Ovary (tissue), 9 donors: Measurements from ENCODE around the gene NEK4. TPM values are rescaled to one million over a fixed set of nuclear protein-coding genes. Genes with fewer than 3 reads are reported as not detected.

Source experiments
- DNase-seq, 5 donors: peaks; one replicate each; pipeline ENCODE4 v3.0.0-alpha.2; 2019 to 2020
- H3K27ac ChIP-seq, 2 donors: fragments of 200-600 bp; one replicate each; pipeline versions ENCODE4 v1.5.1 to v1.8.0; 2019 to 2022
- H3K27me3 ChIP-seq: fragments of 200-600 bp; one replicate; pipeline ENCODE4 v1.8.0; 2022
- H3K36me3 ChIP-seq: fragments of 200-600 bp; sonication (generic); one replicate; pipeline ENCODE4 v1.5.1; 2019
- H3K4me1 ChIP-seq: one replicate; pipeline ENCODE4 v1.8.1; 2013; ENCODE audit warnings: mild to moderate bottlenecking, moderate library complexity; ENCODE audit not compliant: insufficient read depth
- H3K4me3 ChIP-seq: fragments of 200-600 bp; sonication (generic); one replicate; pipeline ENCODE4 v1.5.1; 2017
- H3K9me3 ChIP-seq, 2 donors: fragments of 200-600 bp in 1 of 2; sonication (generic) in 1 of 2; one replicate each; pipeline versions ENCODE4 v1.5.1 to v1.8.1; 2013 to 2019; ENCODE audit warnings: mild to moderate bottlenecking in 1 of 2, moderate library complexity in 1 of 2
- CTCF ChIP-seq, 3 donors: fragments of 450-650 bp in 2 of 3; fragments of 200-600 bp in 1 of 3; IDR thresholded peaks; one replicate each; pipeline versions ENCODE4 v1.5.1 to v1.8.0; 2016 to 2022; ENCODE audit warnings: antibody characterized with exemption in 3 of 3, mild to moderate bottlenecking in 1 of 3
- EP300 ChIP-seq: sonication (generic); formaldehyde crosslinking; IDR thresholded peaks from one replicate; pipeline ENCODE4 v1.6.1; 2017; ENCODE audit warnings: antibody characterized with exemption
- POLR2A ChIP-seq: fragments of 450-650 bp; IDR thresholded peaks from one replicate; pipeline ENCODE4 v1.6.1; 2017; ENCODE audit warnings: antibody characterized with exemption, mild to moderate bottlenecking, moderate library complexity
- WGBS, 3 donors: extraction: QIAGEN DNeasy Blood & Tissue Kit in 1 of 3; methylation state at CpG; one replicate each; pipeline versions ENCODE4 v1.1.5 to v1.1.7; 2013 to 2017; 5-methylcytosine and 5-hydroxymethylcytosine counted together
- intact Hi-C, 4 donors: fragments of 100-400 bp; cut with DNase I; formaldehyde crosslinking; loops; one replicate each; pipeline versions ENCODE4 v1.11.0 to v1.15.1; 2022 to 2023
- polyA plus RNA-seq, 2 donors: library from polyadenylated mRNA; stranded (reverse); fragments of 200-250 nt in 1 of 2; fragments of 350-450 nt in 1 of 2; fragmentation: Illumina TruSeq in 1 of 2; extraction: RNeasy Lipid Tissue Mini Kit (QIAGEN cat#74804) in 1 of 2; gene quantifications; one replicate each; pipeline ENCODE4 v1.2.3, GENCODE V29; 2013 to 2014
- total RNA-seq, 7 donors: library from RNA; depleted of rRNA in 2 of 7; stranded (reverse); fragments of >200 nt in 2 of 7; fragmentation: NEBNext Ultra II Directional in 3 of 7; extraction: Animal tissue kit (Norgen Biotek cat#: 25700) in 3 of 7; gene quantifications; one replicate each; pipeline versions ENCODE4 v1.1.0 to v1.2.4, GENCODE V29; 2016 to 2023
- donor health status: DM: no; HTN: no; CAD: no; lungs with moderate emphysema.
- donor health status: DM: no; HTN: no; CAD: no.
- donor health status: Bipolar disorder and iron deficiency.
- donor health status: DM: yes; HTN: yes; CAD: no.
- donor health status: DM: no; HTN: no; CAD: no.
- donor health status: DM: yes; HTN: yes; CAD: no.

Gene NEK4
- total and polyA plus RNA-seq, 9 donors, result 8.5 to 45.9 (median 31.0) TPM

- no peak for DNase-seq
- Histone ChIP-seq H3K4me3 (no peak overlapping the region), H3K27ac (no peak overlapping the region), H3K27me3 (no peaks in the 10 kb centered on the region), H3K4me1 (no peaks in the 10 kb centered on the region), H3K36me3 (no peaks in the 10 kb centered on the region), H3K9me3 (no peaks in the 10 kb centered on the region)
- 75 to 81% (median 75%) methylated on average over 7 of the region's 7 CpGs for WGBS, 3 donors
- intact Hi-C loops, result no loop called here
- TF ChIP-seq POLR2A (no peak), CTCF (IDR thresholded peaks at IDR 0.05) (no peak), EP300 (no peak)
Measured at GRCh38 chr3:52790337-52790736, 19.6 kb upstream of the NEK4 start.

GRCh38 chr3:52789746-52790040 lies 19.0 kb upstream of the NEK4 start:
- DNase-seq, result no peak
- TF ChIP-seq EP300 (no peak), CTCF (IDR thresholded peaks at IDR 0.05) (no peak), POLR2A (no peak)
- Histone ChIP-seq H3K9me3 (no peaks in the 10 kb centered on the region), H3K27ac (no peak overlapping the region), H3K27me3 (no peaks in the 10 kb centered on the region), H3K4me1 (no peaks in the 10 kb centered on the region), H3K36me3 (no peaks in the 10 kb centered on the region), H3K4me3 (no peak overlapping the region)
- 82 to 92% (median 86%) methylated on average over 4 to 6 of the region's 6 CpGs for WGBS, 3 donors
- intact Hi-C loops, result no loop called here

GRCh38 chr3:52788890-52789745 lies 18.4 kb upstream of the NEK4 start:
- Histone ChIP-seq H3K27ac (no peak overlapping the region), H3K4me3 (no peak overlapping the region), H3K36me3 (no peaks in the 10 kb centered on the region), H3K9me3 (no peaks in the 10 kb centered on the region), H3K27me3 (no peaks in the 10 kb centered on the region), H3K4me1 (no peaks in the 10 kb centered on the region)
- intact Hi-C loops, result no loop called here
- DNase-seq, result no peak
- TF ChIP-seq CTCF (IDR thresholded peaks at IDR 0.05) (no peak), EP300 (no peak), POLR2A (no peak)
- WGBS, 3 donors, result 77 to 84% (median 82%) methylated on average over 16 of the region's 16 CpGs

DNA sequence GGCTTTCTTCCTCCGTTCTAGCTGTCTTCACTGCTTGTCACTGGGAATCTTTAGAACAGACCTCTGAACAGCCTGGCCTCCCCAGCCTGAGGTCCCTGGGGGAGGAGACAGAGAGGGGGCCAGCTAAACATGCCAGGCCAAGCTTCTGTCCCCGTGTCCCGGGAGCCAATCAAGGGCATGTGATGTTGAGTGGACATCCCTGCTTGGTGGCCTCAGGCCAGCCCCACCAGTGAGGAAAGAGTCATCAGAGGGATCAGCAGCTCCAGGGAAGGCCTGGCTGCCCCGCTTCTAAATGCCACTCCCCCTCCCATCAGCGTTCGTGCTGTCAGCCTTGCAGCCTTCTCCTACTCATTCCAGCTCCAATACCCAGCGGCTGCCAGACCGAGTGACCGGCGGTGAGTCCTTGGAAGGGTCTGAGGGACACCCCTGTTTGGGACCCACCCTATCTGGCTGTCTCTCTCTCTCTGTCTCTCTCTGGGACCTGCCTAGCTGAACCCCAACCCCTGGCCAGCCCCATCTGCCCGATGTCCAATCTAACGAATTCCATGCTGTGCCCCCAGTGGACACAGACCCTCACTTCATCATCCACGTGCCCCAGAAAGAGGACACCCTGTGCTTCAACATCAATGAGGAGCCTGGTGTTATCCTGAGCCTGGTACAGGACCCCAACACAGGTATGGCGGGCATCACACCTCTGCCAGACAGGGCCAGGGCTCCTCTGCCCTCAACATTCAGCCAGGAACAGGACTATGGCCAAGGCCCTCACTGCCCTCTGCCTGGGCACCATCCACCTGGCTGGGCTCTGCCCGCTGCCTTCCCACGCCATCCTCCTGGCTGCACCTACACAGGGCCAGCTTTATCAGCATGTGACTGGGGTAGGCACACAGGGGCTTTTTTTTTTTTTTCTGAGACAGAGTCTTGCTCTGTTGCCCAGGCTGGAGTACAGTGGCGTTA lies 17.2 kb upstream of the NEK4 start:
- Histone ChIP-seq H3K4me3 (no peak overlapping the region), H3K36me3 (no peaks in the 10 kb centered on the region), H3K9me3 (no peaks in the 10 kb centered on the region), H3K4me1 (no peaks in the 10 kb centered on the region), H3K27ac (no peak overlapping the region), H3K27me3 (no peaks in the 10 kb centered on the region)
- DNase-seq, result no peak
- WGBS, 3 donors, result 49 to 66% (median 53%) methylated on average over 17 of the region's 17 CpGs
- intact Hi-C loops, result no loop called here
- TF ChIP-seq POLR2A, result no peak
- no peak for TF ChIP-seq EP300
- TF ChIP-seq CTCF (IDR thresholded peaks at IDR 0.05), result no peak
